C1 segment of cervical spinal cord (tissue), 14 donors: Measurements from ENCODE around the gene SIK3.

Source experiments
- DNase-seq, 14 donors: peaks; one replicate each; lab custom pipeline; 2025; lab: John Stamatoyannopoulos, UW

The SIK3 gene

DNA sequence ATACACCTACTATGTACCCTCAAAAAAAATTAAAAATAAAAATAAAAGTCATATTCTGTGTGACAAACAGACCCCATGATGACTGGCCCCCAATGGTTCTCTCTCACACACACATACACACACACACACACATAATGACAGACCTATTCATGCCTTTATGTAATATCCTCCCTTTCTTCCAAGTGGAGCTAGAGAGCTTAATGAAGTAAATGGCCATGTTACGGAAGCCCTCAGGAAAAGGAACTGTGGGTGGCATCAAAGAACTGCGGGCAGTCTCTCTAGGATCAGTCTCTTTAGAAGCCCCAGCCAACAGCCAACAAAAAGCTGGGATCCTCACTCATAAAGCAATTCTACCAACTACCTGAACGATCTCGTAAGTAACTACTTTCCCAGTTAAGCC is 125.5 kb downstream of the SIK3 start:
- DNase-seq = peak in 1 of 14 donors; percentile 13

DNA sequence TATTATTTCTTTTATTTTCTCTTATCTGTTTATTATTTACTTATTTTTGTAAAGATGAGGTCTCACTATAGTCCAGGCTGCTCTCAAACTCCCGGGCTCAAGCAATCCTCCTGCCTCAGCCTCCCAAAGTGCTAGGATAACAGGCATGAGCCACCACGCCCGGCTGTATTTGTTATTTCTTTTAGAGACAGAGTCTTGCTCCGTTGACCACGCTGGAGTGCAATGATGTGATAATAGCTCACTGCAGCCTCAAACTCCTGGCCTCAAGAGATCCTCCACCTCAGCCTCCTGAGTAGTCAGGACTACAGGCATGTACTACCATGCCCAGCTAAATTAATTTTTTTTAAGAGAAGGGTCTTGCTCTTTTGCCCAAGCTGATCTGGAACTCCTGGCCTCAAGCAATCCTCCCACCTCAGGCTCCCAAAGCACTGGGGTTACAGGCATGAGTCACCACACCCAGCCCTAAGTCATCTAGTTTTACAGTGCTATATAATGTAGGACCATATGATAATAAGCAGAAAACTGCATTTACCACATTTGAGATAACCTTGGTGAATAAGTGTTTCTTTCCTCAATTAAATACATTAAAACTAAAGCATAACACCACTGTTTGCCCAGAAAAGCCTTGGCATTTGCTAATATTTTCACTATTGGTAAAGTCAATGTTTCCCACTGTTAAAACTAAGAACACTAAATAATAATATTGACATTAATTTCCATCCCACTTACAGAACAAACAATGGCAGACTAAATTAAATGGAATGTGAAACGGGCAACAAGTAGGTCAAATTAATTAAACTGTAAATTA is 127.5 kb downstream of the SIK3 start:
- no peak for DNase-seq

GRCh38 chr11:116969694-116970093 is 128.5 kb downstream of the SIK3 start:
- DNase-seq = no peak

- DNase-seq = no peak
Observed at GRCh38 chr11:116964269-116964668, 134.0 kb downstream of the SIK3 start.

- no peak for DNase-seq
Observed at GRCh38 chr11:116963813-116964212, 134.4 kb downstream of the SIK3 start.

GRCh38 chr11:116962108-116962507 is 136.1 kb downstream of the SIK3 start:
- no peak for DNase-seq

DNA sequence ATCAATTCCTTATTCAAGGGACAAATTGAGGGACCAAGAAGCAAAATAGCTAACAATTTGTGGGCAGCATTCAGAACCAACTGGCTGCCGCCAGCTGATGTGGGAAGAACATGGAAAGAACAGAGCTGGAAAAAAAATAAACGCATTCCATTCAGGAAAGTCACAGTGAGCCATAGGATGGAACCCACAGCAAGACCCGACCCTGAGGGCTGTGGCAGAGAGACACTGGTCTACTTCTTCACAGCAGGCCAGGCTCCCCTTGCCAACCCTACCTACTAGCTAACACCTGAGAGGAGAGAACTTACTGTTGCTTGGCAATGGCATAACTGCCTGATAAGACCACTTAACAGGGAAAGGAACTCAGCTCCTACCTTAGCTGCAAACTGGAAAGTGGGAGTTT is 137.3 kb downstream of the SIK3 start:
- DNase-seq = no peak

DNA sequence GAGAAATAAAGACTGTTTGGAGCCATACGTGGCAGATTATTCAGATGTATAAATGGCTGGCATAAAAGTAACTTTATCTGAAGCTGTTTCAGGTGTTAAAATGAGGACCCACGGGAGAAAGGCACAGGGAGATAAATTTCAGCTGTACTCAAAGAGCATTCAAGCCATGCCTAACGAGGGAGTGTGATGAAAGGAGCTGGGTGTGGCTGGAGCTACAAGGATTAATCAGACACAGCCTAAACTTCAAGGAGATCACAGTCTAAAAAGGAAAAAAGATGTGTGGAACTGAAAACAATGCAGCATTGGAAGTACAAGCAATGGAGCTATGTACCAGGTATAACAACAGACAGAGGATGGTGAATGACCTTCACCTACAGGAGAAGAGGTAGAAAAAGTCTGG is 140.0 kb downstream of the SIK3 start:
- DNase-seq = no peak

GRCh38 chr11:116955949-116956348 is 142.3 kb downstream of the SIK3 start:
- no peak for DNase-seq

- no peak for DNase-seq
Observed at GRCh38 chr11:116955548-116955947, 142.7 kb downstream of the SIK3 start.

- no peak for DNase-seq
Observed at GRCh38 chr11:116953530-116954285, 144.5 kb downstream of the SIK3 start.

DNA sequence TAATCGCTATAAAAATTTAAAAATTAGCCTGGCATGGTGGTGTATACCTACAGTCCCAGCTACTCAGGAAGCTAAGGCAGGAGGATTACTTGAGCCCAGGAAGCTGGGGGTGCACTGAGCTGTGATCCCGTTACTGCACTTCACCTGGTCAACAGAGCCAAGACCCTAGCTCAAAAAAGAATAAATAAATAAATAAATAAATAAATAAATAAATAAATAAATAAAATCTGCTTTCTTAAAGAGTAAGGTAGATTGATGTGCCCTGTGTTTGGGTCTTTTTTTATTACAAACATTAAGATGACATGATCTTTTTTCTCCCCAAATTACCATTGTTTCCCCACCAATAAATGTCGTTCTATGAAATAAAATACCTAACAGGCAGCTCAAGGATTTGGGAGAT is 146.5 kb downstream of the SIK3 start:
- DNase-seq = no peak

DNA sequence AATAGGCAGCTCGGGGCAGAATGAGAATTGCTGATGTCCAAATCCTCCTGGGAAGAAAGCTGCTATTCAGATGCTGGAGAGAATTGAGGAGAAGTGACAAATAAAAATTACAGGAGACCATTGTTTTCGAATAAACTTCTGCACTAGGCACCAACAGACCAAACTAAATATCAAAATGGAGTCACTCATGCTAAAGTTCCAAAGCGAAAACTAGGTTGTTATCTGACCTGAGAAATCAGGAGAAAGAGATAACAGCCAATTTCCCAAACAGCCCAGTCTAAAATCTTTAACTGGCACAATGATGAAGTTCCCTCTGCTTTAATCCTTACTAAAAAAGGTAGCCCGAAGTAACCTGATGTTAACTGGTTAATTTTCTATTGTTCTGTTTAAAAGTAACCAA is 148.0 kb downstream of the SIK3 start:
- no peak for DNase-seq

GRCh38 chr11:116948391-116948790 is 149.8 kb downstream of the SIK3 start:
- DNase-seq = no peak

- DNase-seq = no peak
Observed at GRCh38 chr11:116946414-116946813, 151.8 kb downstream of the SIK3 start.

DNA sequence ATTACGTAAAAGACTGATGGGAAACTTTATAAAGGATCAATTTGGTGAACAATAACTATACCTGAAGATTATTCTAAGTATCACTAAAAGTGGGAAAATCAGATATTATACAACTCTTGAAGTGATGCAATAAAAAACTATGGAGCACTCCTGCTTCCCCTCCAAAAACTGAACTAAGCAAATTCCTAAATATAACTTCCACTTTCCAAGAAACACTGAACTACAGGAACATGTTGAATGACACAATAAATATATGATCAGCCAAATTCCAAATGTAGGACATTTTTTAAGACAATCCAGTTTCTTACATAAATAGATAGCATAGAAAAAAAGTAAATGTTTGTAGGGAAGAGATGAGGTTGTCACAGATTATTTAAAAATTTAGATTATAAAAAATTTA is 158.7 kb downstream of the SIK3 start:
- no peak for DNase-seq

- no peak for DNase-seq
Observed at GRCh38 chr11:116938471-116939070, 159.7 kb downstream of the SIK3 start.

DNA sequence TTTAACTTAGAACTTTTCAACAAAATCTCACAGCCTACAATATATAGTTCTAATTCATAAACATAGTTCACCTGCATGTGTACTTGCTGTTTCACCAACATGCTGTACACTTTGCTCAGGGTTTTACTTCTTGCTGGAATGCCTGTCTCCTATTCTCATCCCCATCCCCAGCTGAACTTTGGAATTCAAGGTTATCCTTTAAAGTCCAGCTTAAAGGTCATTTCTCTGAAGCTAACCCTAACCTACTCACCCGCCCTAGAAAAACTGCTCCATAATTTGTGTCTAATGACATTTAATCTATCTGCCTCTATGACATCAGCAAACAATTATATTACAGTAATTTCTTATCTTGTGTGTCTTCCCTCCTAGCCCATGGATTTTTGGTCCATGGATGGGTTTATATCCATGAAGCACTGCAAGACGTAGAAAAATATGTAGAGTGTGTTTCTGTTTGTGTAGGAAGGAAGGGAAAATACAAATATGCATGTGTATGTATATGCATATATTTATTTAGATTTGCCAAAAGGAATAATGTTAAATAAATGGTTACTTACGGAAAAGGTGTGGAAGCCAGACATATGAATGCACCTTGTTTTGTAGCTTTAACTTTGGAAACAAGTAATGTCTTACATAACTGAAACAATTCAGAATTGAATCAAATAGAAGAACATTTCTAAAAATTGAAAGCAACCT is 161.3 kb downstream of the SIK3 start:
- DNase-seq = no peak

- DNase-seq = no peak
Observed at GRCh38 chr11:116935514-116935913, 162.7 kb downstream of the SIK3 start.

- DNase-seq = no peak
Observed at GRCh38 chr11:116935089-116935488, 163.1 kb downstream of the SIK3 start.

DNA sequence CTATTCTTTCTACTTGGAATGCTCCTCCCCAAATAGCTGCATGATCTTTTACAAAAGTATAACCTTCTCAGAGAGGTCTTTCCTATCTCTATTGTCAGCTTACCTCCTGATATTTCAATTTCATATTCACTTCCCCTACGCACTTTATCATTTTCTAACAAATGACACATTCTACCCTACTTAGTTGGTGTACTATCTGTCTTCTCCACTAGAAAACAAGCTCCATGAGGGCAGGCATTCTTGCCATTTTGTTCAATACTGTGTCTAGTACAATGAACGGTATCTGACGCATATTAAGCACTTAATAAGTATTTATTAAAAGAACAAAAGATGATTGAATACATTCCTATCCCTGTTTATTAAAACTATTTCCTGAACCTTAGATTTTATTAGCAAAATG is 164.3 kb downstream of the SIK3 start:
- no peak for DNase-seq

- DNase-seq = no peak
Observed at GRCh38 chr11:116932181-116932580, 166.0 kb downstream of the SIK3 start.
